DND-41 (cell line): ENCODE results near the gene MTF1.

Experiments
- EZH2 ChIP-seq: IDR thresholded peaks from 3 replicates; pipeline ENCODE4 v1.6.1; 2012; ENCODE audit warnings: borderline replicate concordance, low read depth, mild to moderate bottlenecking, moderate library complexity, low read length, inconsistent platforms; ENCODE audit not compliant: severe bottlenecking
- TF ChIP-seq, protein P1 (sequence below): IDR thresholded peaks from 2 replicates; pipeline ENCODE4 v1.5.1; 2012; ENCODE audit warnings: borderline replicate concordance, low read length, moderate library complexity, mild to moderate bottlenecking; ENCODE audit not compliant: poor library complexity, severe bottlenecking; ENCODE audit errors: extremely low read depth

DNA sequence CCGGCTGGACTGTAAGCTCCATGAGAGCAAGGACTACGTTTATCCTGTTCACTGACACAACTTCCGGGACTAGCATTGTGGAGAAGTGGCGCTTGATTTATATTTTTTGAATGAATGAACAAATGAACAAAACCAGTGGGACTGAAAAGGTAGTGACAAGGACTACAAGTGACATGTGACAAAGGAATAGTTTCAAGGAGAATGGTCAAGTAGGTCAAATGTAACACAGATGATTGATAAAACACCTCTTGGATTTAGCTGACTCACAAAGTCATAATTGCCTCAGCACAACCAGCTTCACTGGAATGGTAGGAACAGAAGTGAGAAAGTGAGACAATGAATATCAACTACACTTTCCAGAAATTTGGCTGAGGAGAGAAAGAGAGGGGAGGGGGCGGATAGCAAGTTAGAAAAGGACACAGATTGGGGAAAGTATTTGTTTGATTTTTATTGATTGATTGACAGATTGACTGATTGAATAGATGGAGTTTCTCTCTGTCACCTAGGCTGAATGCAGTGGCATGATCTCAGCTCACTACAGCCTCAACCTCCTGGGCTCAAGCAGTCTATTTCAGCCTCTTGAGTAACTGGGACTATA, 14.2 kb downstream of the MTF1 start:
- TF ChIP-seq, protein P1, sequence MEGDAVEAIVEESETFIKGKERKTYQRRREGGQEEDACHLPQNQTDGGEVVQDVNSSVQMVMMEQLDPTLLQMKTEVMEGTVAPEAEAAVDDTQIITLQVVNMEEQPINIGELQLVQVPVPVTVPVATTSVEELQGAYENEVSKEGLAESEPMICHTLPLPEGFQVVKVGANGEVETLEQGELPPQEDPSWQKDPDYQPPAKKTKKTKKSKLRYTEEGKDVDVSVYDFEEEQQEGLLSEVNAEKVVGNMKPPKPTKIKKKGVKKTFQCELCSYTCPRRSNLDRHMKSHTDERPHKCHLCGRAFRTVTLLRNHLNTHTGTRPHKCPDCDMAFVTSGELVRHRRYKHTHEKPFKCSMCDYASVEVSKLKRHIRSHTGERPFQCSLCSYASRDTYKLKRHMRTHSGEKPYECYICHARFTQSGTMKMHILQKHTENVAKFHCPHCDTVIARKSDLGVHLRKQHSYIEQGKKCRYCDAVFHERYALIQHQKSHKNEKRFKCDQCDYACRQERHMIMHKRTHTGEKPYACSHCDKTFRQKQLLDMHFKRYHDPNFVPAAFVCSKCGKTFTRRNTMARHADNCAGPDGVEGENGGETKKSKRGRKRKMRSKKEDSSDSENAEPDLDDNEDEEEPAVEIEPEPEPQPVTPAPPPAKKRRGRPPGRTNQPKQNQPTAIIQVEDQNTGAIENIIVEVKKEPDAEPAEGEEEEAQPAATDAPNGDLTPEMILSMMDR = no peak
- no peak for TF ChIP-seq EZH2
